SU-DHL-6 (cell line): Measurements from ENCODE around the gene CCDC126.

Experiments
- H2AFZ ChIP-seq: fragments of 200-600 bp; sonication (generic); 2 replicates; pipeline ENCODE4 v1.6.1; 2014; ENCODE audit warnings: low read depth, mild to moderate bottlenecking, moderate library complexity, mixed read lengths, antibody characterized with exemption, low read length; ENCODE audit not compliant: severe bottlenecking
- H3F3A ChIP-seq: fragments of 200-600 bp; shearing (Covaris generic); 2 replicates; pipeline ENCODE4 v1.6.0; 2016; ENCODE audit warnings: antibody characterized with exemption, mild to moderate bottlenecking; ENCODE audit not compliant: insufficient read depth
- H3K27ac ChIP-seq: fragments of 200-600 bp; sonication (generic); 2 replicates; pipeline ENCODE4 v1.5.1; 2016; ENCODE audit warnings: low read depth, mild to moderate bottlenecking, low read length, moderate library complexity, mixed read lengths
- H3K27me3 ChIP-seq: fragments of 200-600 bp; sonication (generic), shearing (Covaris generic); 2 replicates; pipeline ENCODE4 v1.6.0; 2014; ENCODE audit warnings: mild to moderate bottlenecking, low read length
- H3K36me3 ChIP-seq: fragments of 200-600 bp; sonication (generic); 2 replicates; pipeline ENCODE4 v1.6.1; 2014; ENCODE audit warnings: mild to moderate bottlenecking, low read length, mixed read lengths
- H3K4me2 ChIP-seq: fragments of 300-600, 200-600 bp; shearing (Covaris generic), sonication (generic); 2 replicates; pipeline ENCODE4 v1.6.0; 2014; ENCODE audit warnings: low read length, low read depth, mild to moderate bottlenecking; ENCODE audit not compliant: poor library complexity, severe bottlenecking
- H3K4me3 ChIP-seq: fragments of 200-600 bp; sonication (generic); 2 replicates; pipeline ENCODE4 v1.5.1; 2014; ENCODE audit warnings: antibody characterized with exemption, low read length, mild to moderate bottlenecking, mixed read lengths; ENCODE audit not compliant: insufficient read depth, poor library complexity, severe bottlenecking
- H3K79me2 ChIP-seq: fragments of 200-600 bp; sonication (generic); 2 replicates; pipeline ENCODE4 v1.6.1; 2014; ENCODE audit warnings: mild to moderate bottlenecking, low read length, moderate library complexity; ENCODE audit not compliant: insufficient read depth
- H3K9ac ChIP-seq: fragments of 200-600 bp; sonication (generic); 2 replicates; pipeline ENCODE4 v1.7.0; 2014; ENCODE audit warnings: mild to moderate bottlenecking, low read length
- H3K9me2 ChIP-seq: fragments of 200-600 bp; sonication (generic); replicated peaks from 2 replicates; pipeline ENCODE4 v1.6.1; 2014; ENCODE audit warnings: low read length; ENCODE audit not compliant: insufficient read depth
- H3K9me3 ChIP-seq: fragments of 200-600 bp; sonication (generic); 2 replicates; pipeline ENCODE4 v1.6.1; 2014; ENCODE audit warnings: low read length, mixed read lengths; ENCODE audit not compliant: insufficient read depth
- H4K20me1 ChIP-seq: fragments of 200-600 bp; sonication (generic); 2 replicates; pipeline ENCODE4 v1.6.1; 2014; ENCODE audit warnings: low read depth, mild to moderate bottlenecking, antibody characterized with exemption, low read length, moderate library complexity, mixed read lengths
- CTCF ChIP-seq: fragments of 200-600 bp; sonication (generic); IDR thresholded peaks from one replicate; pipeline ENCODE4 v1.5.1; 2017; ENCODE audit warnings: antibody characterized with exemption, mild to moderate bottlenecking, low read length, moderate library complexity; ENCODE audit not compliant: insufficient read depth, poor library complexity, severe bottlenecking
- EZH2phosphoT487 ChIP-seq: fragments of 200-600 bp; sonication (generic), shearing (Covaris generic); conservative IDR thresholded peaks from 2 replicates; pipeline ENCODE4 v1.6.1; 2018; ENCODE audit warnings: mild to moderate bottlenecking, antibody characterized with exemption, low read length, moderate library complexity, mixed read lengths

The CCDC126 gene

GRCh38 chr7:23616593-23616992 lies 19.4 kb downstream of the CCDC126 start:
- no peaks in the 10 kb centered on the region for H3F3A ChIP-seq
- H4K20me1 ChIP-seq, result no peaks in the 10 kb centered on the region
- H3K9me3 ChIP-seq, result peaks cover 3% of the 10 kb centered on the region; the same call in 1 of the 2 replicates
- no peak overlapping the region for H3K9ac ChIP-seq
- no peaks in the 10 kb centered on the region for H3K9me2 ChIP-seq
- H2AFZ ChIP-seq, result no peak overlapping the region
- peaks cover 5% of the 10 kb centered on the region; the same call in 1 of the 2 replicates for H3K36me3 ChIP-seq
- no peak overlapping the region for H3K4me2 ChIP-seq
- no peaks in the 10 kb centered on the region for H3K27me3 ChIP-seq
- no peak overlapping the region for H3K4me3 ChIP-seq
- H3K79me2 ChIP-seq, result no peaks in the 10 kb centered on the region
- H3K27ac ChIP-seq, result no peak overlapping the region
- TF ChIP-seq EZH2phosphoT487 (no peak), CTCF (no peak)

- Histone ChIP-seq H3F3A (no peaks in the 10 kb centered on the region), H3K27ac (no peak overlapping the region), H3K79me2 (no peaks in the 10 kb centered on the region), H3K9me2 (no peaks in the 10 kb centered on the region), H3K4me2 (no peak overlapping the region), H3K27me3 (no peaks in the 10 kb centered on the region), H3K4me3 (no peak overlapping the region), H3K9ac (no peak overlapping the region), H3K9me3 (peaks cover 3% of the 10 kb centered on the region; the same call in 1 of the 2 replicates), H3K36me3 (peaks cover 5% of the 10 kb centered on the region; the same call in 1 of the 2 replicates), H4K20me1 (no peaks in the 10 kb centered on the region), H2AFZ (no peak overlapping the region)
- TF ChIP-seq EZH2phosphoT487 (no peak), CTCF (no peak)
These were observed 20.3 kb downstream of the CCDC126 start for GRCh38 chr7:23617482-23617881.

GRCh38 chr7:23618241-23618640 lies 21.1 kb downstream of the CCDC126 start:
- H3K27ac ChIP-seq, result no peak overlapping the region
- H2AFZ ChIP-seq, result no peak overlapping the region
- peaks cover 5% of the 10 kb centered on the region; the same call in 1 of the 2 replicates for H3K36me3 ChIP-seq
- H4K20me1 ChIP-seq, result no peaks in the 10 kb centered on the region
- H3K9ac ChIP-seq, result no peak overlapping the region
- H3K79me2 ChIP-seq, result no peaks in the 10 kb centered on the region
- no peak overlapping the region for H3K4me2 ChIP-seq
- H3K27me3 ChIP-seq, result no peaks in the 10 kb centered on the region
- no peak overlapping the region for H3K4me3 ChIP-seq
- H3K9me3 ChIP-seq, result peaks cover 3% of the 10 kb centered on the region; the same call in 1 of the 2 replicates
- TF ChIP-seq CTCF, result no peak
- TF ChIP-seq EZH2phosphoT487, result no peak
- no peaks in the 10 kb centered on the region for H3F3A ChIP-seq
- no peaks in the 10 kb centered on the region for H3K9me2 ChIP-seq
